GM12892 (cell line): ENCODE results near the gene RNF215.

Experiments
- DNase-seq: peaks from one replicate; pipeline ENCODE4 v3.0.0; 2011; ENCODE audit not compliant: insufficient read length
- FAIRE-seq: peaks from 2 replicates; lab custom pipeline; 2011; peaks lifted over from hg19 to GRCh38; lab: Jason Lieb, UNC
- POLR2A ChIP-seq: IDR thresholded peaks from 2 replicates; pipeline ENCODE4 v1.6.1; 2011; ENCODE audit warnings: low read depth, low read length, control low read depth
- POLR2AphosphoS5 ChIP-seq: IDR thresholded peaks from 2 replicates; pipeline ENCODE4 v1.6.1; 2011; ENCODE audit warnings: low read depth, low read length, control low read depth
- TAF1 ChIP-seq: IDR thresholded peaks from 2 replicates; pipeline ENCODE4 v1.6.1; 2011; ENCODE audit warnings: low read depth, mild to moderate bottlenecking, control low read depth, low read length, borderline replicate concordance

Gene RNF215

GRCh38 chr22:30426388-30427353, 39.5 kb upstream of the RNF215 start:
- DNase-seq (peak; percentile 72), FAIRE-seq (peak; percentile 94)
- TF ChIP-seq POLR2A (no peak), TAF1 (no peak), POLR2AphosphoS5 (no peak)

DNA sequence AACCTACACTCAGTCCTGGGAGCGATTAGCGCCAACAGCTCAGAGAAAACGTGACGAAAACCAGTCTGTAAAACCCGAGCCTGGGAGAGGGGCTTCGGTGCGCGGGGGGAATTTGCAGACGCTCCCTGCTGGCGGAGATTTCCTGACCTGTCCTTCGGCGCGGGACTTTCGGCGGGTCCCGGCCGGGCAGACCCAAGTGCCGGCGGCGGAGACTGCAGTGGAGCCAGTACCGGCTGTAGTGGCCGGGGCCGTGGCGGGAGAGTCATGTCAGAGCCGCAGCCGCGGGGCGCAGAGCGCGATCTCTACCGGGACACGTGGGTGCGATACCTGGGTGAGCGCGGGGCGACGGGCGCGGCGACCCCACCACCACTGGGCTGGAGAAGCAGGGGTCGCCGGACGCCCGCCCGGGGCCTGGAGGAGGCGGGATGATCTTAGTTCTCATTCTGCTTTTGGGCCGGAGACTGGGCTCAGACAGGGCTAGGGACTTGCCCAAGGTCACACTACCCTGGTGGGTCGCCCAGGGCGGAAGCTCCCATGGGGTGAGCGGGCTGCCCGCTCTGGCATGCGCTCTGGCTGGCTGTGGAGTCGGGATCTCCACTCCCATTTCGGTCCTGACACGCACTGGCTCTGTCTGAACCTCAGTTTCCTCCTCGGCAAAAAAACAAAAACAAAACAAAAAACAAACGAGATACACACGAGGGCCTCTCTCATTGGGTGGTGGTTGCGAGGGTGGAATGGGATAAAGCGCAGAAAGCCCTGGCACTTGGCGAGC, 38.6 kb upstream of the RNF215 start, which contains the start of gene MTFP1:
TSS of gene MTFP1 (plus strand) at position 153 of the 772 bp plus-strand sequence. CDS start at position 265, 112 bp downstream.
- peak; percentile 54 for FAIRE-seq
- peak; percentile 49 for DNase-seq
- no peak for TF ChIP-seq POLR2AphosphoS5
- TF ChIP-seq POLR2A, result peak; percentile 51; the same call in 1 of the 2 replicates

DNA sequence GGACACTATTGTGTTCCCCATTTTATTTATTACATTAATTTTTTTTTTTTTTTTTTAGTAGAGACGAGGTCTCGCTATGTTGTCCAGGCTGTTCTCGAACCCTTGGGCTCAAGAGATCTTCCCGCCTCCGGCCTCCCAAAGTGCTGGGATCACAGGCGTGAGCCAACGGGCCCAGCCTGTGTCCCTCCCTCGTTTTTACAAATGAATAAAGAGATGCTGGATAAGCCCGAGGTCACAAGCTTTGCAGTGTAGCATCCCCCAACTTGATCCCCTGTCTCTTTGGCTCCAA, 38.1 kb upstream of the RNF215 start:
- DNase-seq (no peak), FAIRE-seq (no peak)
- TF ChIP-seq POLR2A, result no peak
- TF ChIP-seq TAF1, result no peak
- no peak for TF ChIP-seq POLR2AphosphoS5

GRCh38 chr22:30424534-30425326, 37.5 kb upstream of the RNF215 start:
- FAIRE-seq (peak; percentile 65), DNase-seq (no peak)
- TF ChIP-seq TAF1 (no peak), POLR2A (no peak), POLR2AphosphoS5 (no peak)

DNA sequence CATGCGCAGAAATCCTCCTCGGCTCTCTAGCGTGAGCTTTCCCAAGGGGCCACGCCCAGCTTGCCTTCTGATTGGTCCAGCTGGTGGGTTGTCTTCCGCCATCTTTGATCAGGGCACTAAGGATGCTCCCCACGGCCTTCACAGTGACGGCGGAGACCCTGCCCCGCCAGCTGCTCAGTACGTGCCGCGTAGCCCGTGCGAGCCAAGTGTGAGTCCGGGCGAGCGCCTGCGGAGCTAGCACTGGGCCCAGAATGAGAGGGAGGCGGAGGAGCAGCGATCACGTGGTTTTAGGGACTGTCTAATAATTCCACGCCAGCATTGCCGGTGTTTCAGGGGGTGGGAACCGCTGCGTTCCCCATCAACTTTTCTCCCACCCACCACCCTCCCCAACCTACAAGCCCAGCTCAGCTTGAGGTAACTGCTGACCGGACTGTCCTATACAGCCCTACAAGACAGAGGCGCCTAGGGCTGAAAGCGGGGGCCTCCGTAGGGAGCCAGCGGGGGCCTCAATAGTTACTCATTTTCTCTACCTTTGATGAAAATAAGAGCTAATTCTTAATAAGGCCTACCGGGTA, 36.8 kb upstream of the RNF215 start:
- 0 out of 2 replicates have a peak, but pooled peaks have one; percentile 44 for TF ChIP-seq POLR2AphosphoS5
- TF ChIP-seq TAF1, result no peak
- TF ChIP-seq POLR2A, result peak; percentile 30; the same call in 1 of the 2 replicates
- FAIRE-seq (peak; percentile 99), DNase-seq (peak; percentile 94)

DNA sequence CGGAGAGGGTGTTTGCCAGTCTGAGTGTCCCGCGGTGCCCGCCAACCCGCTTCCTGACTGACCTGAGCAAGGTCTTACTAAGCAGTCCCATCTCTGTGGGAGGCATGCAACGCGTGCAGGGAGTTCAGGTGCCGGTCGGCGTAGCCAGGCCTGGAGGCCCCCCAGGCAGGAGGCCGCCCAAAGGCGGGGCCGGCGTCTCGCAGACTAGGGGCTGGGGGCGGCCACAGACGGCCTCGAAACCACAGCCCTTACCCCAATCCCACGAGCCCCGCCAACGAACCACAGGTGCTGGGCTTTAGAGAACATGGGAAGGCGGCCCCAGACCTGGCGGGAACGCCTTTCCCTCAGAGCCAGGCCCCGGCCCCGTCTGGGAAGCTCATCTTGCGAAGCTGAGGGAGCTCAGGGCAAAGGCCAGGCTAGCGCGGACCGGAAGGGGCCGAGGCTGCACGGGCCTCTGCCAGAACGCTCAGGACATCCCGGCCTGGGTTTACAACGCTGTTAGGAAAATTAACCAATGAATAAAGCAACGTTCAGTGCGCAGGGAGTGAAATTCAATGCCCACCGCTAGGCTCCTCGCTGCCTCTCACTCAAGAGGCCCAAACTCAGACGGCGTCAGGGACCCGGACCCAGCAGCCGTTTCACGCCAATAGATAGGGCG, 36.2 kb upstream of the RNF215 start:
- peak; percentile 47 for DNase-seq
- no peak for FAIRE-seq
- peak; percentile 80 for TF ChIP-seq POLR2AphosphoS5
- no peak for TF ChIP-seq TAF1
- peak; percentile 67 for TF ChIP-seq POLR2A

DNA sequence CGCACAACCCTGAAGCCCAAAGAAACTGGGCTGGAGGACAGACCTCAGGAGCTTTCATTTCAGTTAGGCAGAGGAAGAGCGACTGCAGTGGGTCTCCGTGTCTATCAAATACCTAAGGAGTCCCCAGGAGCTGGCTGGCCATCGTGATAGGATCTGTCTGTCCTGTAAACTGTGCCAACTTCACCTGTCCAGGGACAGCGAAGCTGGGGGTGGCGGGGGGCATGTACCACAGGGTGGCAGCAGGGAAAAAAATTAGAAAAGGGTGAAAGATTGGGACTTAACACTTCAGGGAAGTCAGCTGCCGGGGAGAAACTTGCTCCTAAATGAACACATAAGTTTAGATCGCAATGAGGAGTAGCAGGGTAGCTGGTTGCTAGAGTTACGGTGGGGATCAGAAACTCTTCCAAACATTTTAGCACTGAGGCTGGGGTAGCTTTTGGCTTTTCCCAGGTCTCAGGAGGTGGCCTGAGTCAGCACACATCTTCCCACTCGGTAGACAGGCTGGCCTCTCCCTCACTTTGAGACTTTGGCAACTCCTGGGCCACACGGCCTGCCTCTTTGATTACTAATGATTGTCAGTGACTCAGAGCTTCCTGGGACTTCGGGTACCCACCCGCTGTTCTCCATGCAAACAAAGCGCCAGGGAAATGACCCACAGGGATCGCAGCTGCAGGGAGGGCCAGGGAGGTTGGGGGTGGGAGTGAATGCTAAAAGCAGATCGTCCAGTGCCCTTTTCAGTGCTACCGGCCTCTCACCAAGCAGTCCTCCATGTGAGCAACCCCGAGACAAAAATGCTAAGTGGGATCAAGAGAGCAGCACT, 35.5 kb upstream of the RNF215 start:
- DNase-seq (no peak), FAIRE-seq (no peak)
- no peak for TF ChIP-seq POLR2AphosphoS5
- no peak for TF ChIP-seq POLR2A

DNA sequence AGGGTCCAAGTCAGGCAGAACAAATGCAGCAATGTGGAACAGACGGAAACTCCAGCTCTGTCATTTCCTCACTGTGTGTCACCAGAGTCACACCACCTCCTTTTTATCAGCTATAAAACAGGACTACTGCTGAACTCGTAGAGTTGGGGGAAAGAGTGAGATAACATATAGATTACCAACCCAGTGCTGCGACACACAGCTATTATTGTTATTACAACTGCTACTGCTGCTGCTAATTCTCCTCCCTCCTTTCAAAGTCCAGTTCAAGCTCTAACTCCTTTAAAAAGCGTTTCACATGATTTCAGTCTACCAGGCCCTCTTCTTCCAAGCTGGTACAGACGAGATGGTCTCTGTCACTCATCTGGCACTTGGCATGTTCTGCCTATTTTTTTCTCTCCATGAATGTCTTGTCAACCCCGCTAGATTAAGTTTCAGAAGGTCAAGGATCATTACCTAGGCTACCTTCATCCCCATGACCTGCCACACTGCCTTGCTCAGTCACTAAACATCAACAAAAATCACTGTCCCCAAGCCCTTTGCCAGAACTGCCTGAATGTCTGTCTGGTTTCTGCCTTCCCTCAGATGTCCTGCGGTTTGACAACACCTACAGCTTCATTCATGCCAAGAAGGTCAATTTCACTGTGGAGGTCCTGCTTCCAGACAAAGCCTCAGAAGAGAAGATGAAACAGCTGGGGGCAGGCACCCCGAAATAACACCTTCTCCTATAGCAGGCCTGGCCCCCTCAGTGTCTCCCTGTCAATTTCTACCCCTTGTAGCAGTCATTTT, 34.7 kb upstream of the RNF215 start:
- DNase-seq, result no peak
- no peak for FAIRE-seq
- TF ChIP-seq POLR2A, result no peak
- no peak for TF ChIP-seq TAF1
- TF ChIP-seq POLR2AphosphoS5, result no peak

DNA sequence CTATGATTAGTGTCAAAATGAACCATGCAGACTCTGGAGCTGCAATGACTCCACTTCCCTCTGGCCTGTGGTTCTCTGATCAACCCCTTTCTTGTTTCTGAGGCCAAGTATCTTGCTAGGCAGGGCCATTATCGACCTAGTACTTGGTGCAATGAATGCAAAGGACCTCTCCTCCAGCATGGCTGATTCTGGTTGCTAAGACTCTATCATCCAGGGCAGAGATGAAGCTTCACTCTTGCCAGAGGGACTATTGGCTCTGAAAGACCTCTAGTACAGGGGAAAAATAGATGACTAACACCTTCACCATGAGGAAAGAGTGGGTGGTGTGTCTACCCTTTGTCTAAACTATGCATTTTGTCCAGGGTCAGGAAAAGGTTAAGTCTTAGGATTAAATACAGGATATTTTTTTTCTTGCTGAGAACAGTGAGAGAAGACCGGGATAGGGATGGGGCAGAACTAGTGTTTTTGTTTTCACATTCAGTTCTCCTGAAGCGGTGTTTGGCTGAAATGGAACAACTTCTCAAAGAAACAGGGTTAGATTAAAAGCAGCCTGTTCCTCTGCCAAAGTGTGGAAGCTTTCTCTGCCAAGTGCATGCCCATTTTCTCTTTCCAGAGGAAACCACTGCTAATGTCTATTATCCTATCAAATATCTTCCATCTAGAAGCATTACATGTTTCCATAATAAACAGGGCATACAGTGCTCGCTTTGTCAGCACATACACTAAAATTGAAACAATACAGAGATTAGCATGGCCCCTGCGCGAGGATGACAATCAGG, 33.3 kb upstream of the RNF215 start:
- no peak for DNase-seq
- TF ChIP-seq TAF1, result no peak
- no peak for TF ChIP-seq POLR2A
- TF ChIP-seq POLR2AphosphoS5, result no peak
- FAIRE-seq, result no peak

- DNase-seq (no peak), FAIRE-seq (no peak)
- TF ChIP-seq POLR2A (no peak), POLR2AphosphoS5 (no peak), TAF1 (no peak)
Measured at GRCh38 chr22:30416837-30417236, 29.6 kb upstream of the RNF215 start.
